Progenitor cell of endocrine pancreas (in vitro differentiated cells): ENCODE data around the gene CHN2. TPM values are rescaled to one million over a fixed set of nuclear protein-coding genes. Genes with fewer than 3 reads are reported as not detected.
A peak's percentile ranks its signal among the peaks of the same experiment; 100 is the strongest.

Experiments used
- DNase-seq: peaks from one replicate; pipeline ENCODE4 v3.0.0; 2021; ENCODE audit warnings: low spot score; ENCODE audit not compliant: unreplicated experiment
- H3K27ac Mint-ChIP-seq: 2 replicates; pipeline ENCODE4 v1.8.0; 2021; ENCODE audit warnings: mild to moderate bottlenecking, moderate library complexity, mixed read lengths
- H3K27me3 Mint-ChIP-seq: 2 replicates; pipeline ENCODE4 v1.8.0; 2021; ENCODE audit warnings: mixed read lengths
- H3K36me3 Mint-ChIP-seq: 2 replicates; pipeline ENCODE4 v1.8.0; 2022; ENCODE audit warnings: mixed read lengths; ENCODE audit not compliant: insufficient read depth
- H3K4me1 Mint-ChIP-seq: 2 replicates; pipeline ENCODE4 v1.8.0; 2021; ENCODE audit warnings: low read depth, mixed read lengths
- H3K4me3 Mint-ChIP-seq: 2 replicates; pipeline ENCODE4 v1.8.0; 2021; ENCODE audit warnings: low read depth, mild to moderate bottlenecking, moderate library complexity, mixed read lengths
- H3K9me3 Mint-ChIP-seq: 2 replicates; pipeline ENCODE4 v1.8.0; 2021; ENCODE audit warnings: low read depth, mixed read lengths
- total RNA-seq: library from RNA; stranded (reverse); gene quantifications from 2 replicates; pipeline ENCODE4 v1.2.1, GENCODE V29; 2021
- TF ChIP-seq, protein P1 (sequence below): fragments of 200-600 bp; sonication (generic); IDR thresholded peaks from one replicate; pipeline ENCODE4 v1.5.0; 2021; ENCODE audit warnings: antibody characterized with exemption, mild to moderate bottlenecking; ENCODE audit not compliant: unreplicated experiment

Gene CHN2
- total RNA-seq, 1 donor from 2014 or later, result 22.0 TPM

- Mint-ChIP-seq H3K36me3 (no peaks in the 10 kb centered on the region), H3K27me3 (no peaks in the 10 kb centered on the region), H3K4me3 (no peak overlapping the region), H3K27ac (no peak overlapping the region), H3K9me3 (no peaks in the 10 kb centered on the region), H3K4me1 (peaks cover 11% of the 10 kb centered on the region)
- no peak for DNase-seq
- TF ChIP-seq, protein P1, sequence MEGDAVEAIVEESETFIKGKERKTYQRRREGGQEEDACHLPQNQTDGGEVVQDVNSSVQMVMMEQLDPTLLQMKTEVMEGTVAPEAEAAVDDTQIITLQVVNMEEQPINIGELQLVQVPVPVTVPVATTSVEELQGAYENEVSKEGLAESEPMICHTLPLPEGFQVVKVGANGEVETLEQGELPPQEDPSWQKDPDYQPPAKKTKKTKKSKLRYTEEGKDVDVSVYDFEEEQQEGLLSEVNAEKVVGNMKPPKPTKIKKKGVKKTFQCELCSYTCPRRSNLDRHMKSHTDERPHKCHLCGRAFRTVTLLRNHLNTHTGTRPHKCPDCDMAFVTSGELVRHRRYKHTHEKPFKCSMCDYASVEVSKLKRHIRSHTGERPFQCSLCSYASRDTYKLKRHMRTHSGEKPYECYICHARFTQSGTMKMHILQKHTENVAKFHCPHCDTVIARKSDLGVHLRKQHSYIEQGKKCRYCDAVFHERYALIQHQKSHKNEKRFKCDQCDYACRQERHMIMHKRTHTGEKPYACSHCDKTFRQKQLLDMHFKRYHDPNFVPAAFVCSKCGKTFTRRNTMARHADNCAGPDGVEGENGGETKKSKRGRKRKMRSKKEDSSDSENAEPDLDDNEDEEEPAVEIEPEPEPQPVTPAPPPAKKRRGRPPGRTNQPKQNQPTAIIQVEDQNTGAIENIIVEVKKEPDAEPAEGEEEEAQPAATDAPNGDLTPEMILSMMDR, result no peak
These were observed 9.0 kb upstream of the CHN2 start for GRCh38 chr7:29185613-29186012.

GRCh38 chr7:29189743-29190201, 4.8 kb upstream of the CHN2 start:
- Mint-ChIP-seq H3K4me3 (peak overlapping the region; percentile 37), H3K9me3 (no peaks in the 10 kb centered on the region), H3K4me1 (peaks cover 25% of the 10 kb centered on the region), H3K27ac (peak overlapping the region; percentile 93), H3K27me3 (peaks cover 11% of the 10 kb centered on the region), H3K36me3 (no peaks in the 10 kb centered on the region)
- TF ChIP-seq, protein P1, result peak; percentile 92
- peak; percentile 83 for DNase-seq

- Mint-ChIP-seq H3K36me3 (no peaks in the 10 kb centered on the region), H3K4me3 (peak overlapping the region; percentile 29), H3K27ac (peak overlapping the region; percentile 93), H3K4me1 (peaks cover 27% of the 10 kb centered on the region), H3K9me3 (no peaks in the 10 kb centered on the region), H3K27me3 (peaks cover 11% of the 10 kb centered on the region)
- DNase-seq, result no peak
- TF ChIP-seq, protein P1, result no peak
These were observed 4.1 kb upstream of the CHN2 start for GRCh38 chr7:29190349-29191045.

- no peaks in the 10 kb centered on the region for H3K9me3 Mint-ChIP-seq
- TF ChIP-seq, protein P1, result no peak
- peaks cover 11% of the 10 kb centered on the region for H3K27me3 Mint-ChIP-seq
- H3K4me3 Mint-ChIP-seq, result peak overlapping the region; percentile 9
- H3K27ac Mint-ChIP-seq, result no peak overlapping the region
- DNase-seq, result no peak
- no peaks in the 10 kb centered on the region for H3K36me3 Mint-ChIP-seq
- H3K4me1 Mint-ChIP-seq, result peaks cover 40% of the 10 kb centered on the region
These were observed 2.3 kb upstream of the CHN2 start for GRCh38 chr7:29192323-29192722.

GRCh38 chr7:29192811-29193210, 1.8 kb upstream of the CHN2 start:
- Mint-ChIP-seq H3K4me1 (peaks cover 45% of the 10 kb centered on the region), H3K27me3 (peaks cover 11% of the 10 kb centered on the region), H3K9me3 (no peaks in the 10 kb centered on the region), H3K36me3 (no peaks in the 10 kb centered on the region), H3K4me3 (peak overlapping the region; percentile 81), H3K27ac (no peak overlapping the region)
- DNase-seq, result no peak
- TF ChIP-seq, protein P1, result no peak
